ENCODE results near the gene ERGIC1.

Gene ERGIC1

DNA sequence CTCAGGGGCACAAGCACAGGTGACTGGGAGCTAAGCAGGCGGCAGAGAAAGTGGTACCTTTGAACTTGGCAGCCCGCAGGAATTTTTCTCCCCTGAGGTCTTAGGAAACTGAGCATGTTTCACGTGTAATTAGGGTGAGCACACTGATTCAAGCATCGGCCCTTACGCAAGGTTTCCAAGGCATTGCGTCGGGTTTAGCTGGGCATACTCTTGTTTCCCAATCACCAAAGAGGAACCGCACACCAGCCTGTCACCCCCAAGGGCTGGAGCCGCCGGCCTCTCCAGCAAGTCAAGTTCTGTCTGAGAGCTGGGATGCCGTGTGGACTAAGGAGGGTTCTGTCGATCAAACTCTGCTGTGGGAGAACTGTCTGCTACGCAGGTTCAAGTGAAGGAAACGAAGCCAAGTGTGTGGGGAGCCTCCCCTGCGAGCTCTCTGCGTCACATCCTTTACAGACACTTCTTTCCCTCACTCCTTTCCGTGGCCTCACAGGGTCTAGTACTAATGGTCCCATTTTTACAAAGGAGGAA lies 53.0 kb downstream of the ERGIC1 start:
- ChIA-PET CTCF (no interaction called here), POLR2A (no interaction called here)
- DNase-seq (ENCODE audit: extremely low spot score): no peak
- TF ChIP-seq L3MBTL2 (conservative IDR thresholded peaks at IDR 0.05) (no peak), SUZ12 (IDR thresholded peaks at IDR 0.05) (no peak), SP1 (IDR thresholded peaks at IDR 0.05) (no peak), ELF4 (IDR thresholded peaks at IDR 0.05) (no peak), NFRKB (IDR thresholded peaks at IDR 0.05) (no peak), TARDBP (IDR thresholded peaks at IDR 0.05) (no peak), ZNF384 (IDR thresholded peaks at IDR 0.05) (no peak), CTBP1 (IDR thresholded peaks at IDR 0.05; ENCODE audit: borderline replicate concordance) (no peak), BHLHE40 (IDR thresholded peaks at IDR 0.05; ENCODE audit: borderline replicate concordance) (no peak), ARNT (IDR thresholded peaks at IDR 0.05) (no peak), FOXM1 (IDR thresholded peaks at IDR 0.05; ENCODE audit: borderline replicate concordance) (no peak)
- TF ChIP-seq, protein P1, sequence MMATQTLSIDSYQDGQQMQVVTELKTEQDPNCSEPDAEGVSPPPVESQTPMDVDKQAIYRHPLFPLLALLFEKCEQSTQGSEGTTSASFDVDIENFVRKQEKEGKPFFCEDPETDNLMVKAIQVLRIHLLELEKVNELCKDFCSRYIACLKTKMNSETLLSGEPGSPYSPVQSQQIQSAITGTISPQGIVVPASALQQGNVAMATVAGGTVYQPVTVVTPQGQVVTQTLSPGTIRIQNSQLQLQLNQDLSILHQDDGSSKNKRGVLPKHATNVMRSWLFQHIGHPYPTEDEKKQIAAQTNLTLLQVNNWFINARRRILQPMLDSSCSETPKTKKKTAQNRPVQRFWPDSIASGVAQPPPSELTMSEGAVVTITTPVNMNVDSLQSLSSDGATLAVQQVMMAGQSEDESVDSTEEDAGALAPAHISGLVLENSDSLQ (IDR thresholded peaks at IDR 0.05): no peak

DNA sequence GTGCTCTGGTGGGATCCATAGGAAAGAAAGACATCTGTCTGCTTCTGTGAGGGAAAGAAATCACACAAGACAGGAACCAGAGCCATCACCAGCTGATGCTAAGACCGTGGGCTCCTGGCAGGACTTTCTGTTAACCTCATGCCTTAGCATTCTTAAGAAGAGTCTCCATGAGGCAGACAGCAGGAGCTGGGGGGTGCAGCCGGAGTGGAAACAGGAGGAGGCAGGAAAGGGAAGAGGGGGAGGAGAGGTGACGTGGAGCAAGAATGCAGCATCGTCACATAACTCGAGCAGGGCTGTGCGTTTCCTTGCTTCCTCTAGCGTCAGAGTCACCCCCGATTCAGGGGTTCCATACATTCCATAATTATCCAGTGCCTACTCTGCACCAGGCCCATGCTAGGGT lies 53.6 kb downstream of the ERGIC1 start:
- ChIA-PET CTCF (no interaction called here), POLR2A (no interaction called here)
- no peak for DNase-seq (ENCODE audit: extremely low spot score)
- TF ChIP-seq L3MBTL2 (conservative IDR thresholded peaks at IDR 0.05): no peak
- no peak for TF ChIP-seq NFRKB (IDR thresholded peaks at IDR 0.05)
- no peak for TF ChIP-seq ELF4 (IDR thresholded peaks at IDR 0.05)
- no peak for TF ChIP-seq FOXA1 (IDR thresholded peaks at IDR 0.05)

DNA sequence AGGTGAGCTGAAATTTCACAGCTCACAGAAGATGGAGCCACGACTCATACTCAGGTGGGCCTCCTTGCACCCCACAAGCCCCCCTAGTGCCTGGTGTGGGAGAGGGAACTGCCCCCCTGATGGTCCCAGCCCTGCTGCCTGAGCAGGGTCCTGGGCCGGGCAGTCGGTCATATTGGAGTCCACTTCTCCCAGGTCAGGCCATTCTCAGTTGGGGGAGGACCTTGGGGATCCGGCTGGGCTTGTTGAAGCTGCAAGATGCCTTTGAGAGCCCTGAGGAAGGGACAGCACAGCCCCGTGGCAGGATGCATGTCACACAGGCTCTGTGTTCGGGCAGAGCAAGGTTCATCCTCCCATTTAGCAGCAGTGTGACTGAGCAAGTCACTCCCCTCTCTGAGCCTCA lies 56.6 kb downstream of the ERGIC1 start:
- ChIA-PET CTCF (interaction anchor here (0.6 kb wide), 1 partner anchor 191 kb away, joined by 3 read pairs; no protein-coding TSS in a partner anchor), POLR2A (no interaction called here)
- TF ChIP-seq ELF4 (IDR thresholded peaks at IDR 0.05) (no peak), ARNT (IDR thresholded peaks at IDR 0.05) (no peak), HDGF (IDR thresholded peaks at IDR 0.05; ENCODE audit: borderline replicate concordance) (no peak), L3MBTL2 (conservative IDR thresholded peaks at IDR 0.05) (no peak), BHLHE40 (IDR thresholded peaks at IDR 0.05; ENCODE audit: borderline replicate concordance) (no peak), CTBP1 (IDR thresholded peaks at IDR 0.05; ENCODE audit: borderline replicate concordance) (no peak), FOXA1 (IDR thresholded peaks at IDR 0.05) (no peak), LEF1 (IDR thresholded peaks at IDR 0.05; ENCODE audit: borderline replicate concordance) (no peak), SUZ12 (IDR thresholded peaks at IDR 0.05) (no peak), FOXK2 (IDR thresholded peaks at IDR 0.05) (no peak), ZNF384 (IDR thresholded peaks at IDR 0.05) (no peak), TARDBP (IDR thresholded peaks at IDR 0.05) (no peak), SP1 (IDR thresholded peaks at IDR 0.05) (no peak), FOXM1 (IDR thresholded peaks at IDR 0.05; ENCODE audit: borderline replicate concordance) (no peak)
- TF ChIP-seq, protein P1 (IDR thresholded peaks at IDR 0.05): no peak
- no peak for DNase-seq (ENCODE audit: extremely low spot score)

DNA sequence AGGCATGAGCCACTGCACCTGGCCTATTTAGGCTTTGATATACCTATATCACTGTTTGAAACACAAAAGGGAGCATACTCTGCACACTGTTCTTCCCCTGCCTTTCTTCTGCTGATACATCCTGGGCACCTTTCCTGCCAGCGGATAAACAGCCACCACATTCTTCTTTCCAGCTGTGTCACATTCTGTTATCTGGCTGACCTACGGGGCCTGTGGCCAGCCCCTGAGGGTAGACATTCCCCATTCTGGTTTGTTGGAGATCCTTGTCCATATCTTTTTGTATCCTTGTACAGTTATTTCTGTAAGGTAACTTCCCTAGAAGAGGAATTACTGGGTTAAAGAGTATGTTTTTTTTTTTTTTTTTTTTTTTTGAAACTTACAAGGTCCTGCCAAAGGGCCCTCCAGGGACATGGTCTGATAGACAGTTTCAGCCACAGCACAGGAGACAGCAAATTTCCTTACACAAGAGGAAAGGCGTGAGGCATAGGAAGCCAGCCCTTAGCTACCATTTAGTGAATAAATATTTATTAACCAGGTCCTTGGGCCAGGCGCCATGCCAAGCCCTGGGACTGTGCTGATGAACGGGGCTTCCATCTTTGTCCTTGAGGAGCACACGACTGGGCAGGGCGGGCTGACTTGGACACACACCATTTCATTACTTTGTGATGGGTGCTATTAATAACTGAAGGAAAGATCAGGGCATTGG lies 57.8 kb downstream of the ERGIC1 start:
- TF ChIP-seq FOXM1 (IDR thresholded peaks at IDR 0.05; ENCODE audit: borderline replicate concordance) (no peak), ELF4 (IDR thresholded peaks at IDR 0.05) (no peak), SUZ12 (IDR thresholded peaks at IDR 0.05) (no peak), FOXA1 (IDR thresholded peaks at IDR 0.05) (no peak), ZNF384 (IDR thresholded peaks at IDR 0.05) (no peak), ARNT (IDR thresholded peaks at IDR 0.05) (no peak), CTBP1 (IDR thresholded peaks at IDR 0.05; ENCODE audit: borderline replicate concordance) (no peak), BHLHE40 (IDR thresholded peaks at IDR 0.05; ENCODE audit: borderline replicate concordance) (no peak), NFRKB (IDR thresholded peaks at IDR 0.05) (no peak), TARDBP (IDR thresholded peaks at IDR 0.05) (no peak), LEF1 (IDR thresholded peaks at IDR 0.05; ENCODE audit: borderline replicate concordance) (no peak)
- ChIA-PET CTCF (interaction anchor here (0.7 kb wide), 2 partner anchors 37 to 177 kb away, joined by 3 to 4 read pairs; no protein-coding TSS in a partner anchor), POLR2A (no interaction called here)
- no peak for DNase-seq (ENCODE audit: extremely low spot score)

DNA sequence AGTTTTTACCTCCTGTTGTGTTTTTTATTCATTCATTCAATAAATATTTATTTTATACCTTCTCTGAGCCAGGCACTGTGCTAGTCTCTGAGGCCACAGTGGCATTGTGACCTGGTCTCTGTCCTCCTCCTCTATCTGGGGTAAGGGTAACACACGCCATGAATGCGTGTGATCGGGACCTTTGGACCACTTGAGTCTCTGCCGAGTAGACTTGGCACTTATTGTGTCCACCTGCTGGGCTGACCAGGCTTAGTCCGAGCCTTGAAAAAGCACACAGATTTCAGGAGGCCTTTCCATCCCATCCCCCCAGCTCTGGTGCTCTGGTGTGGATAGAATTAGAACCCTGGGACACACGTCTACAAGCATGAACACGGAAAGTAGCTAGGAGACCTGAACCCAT lies 58.7 kb downstream of the ERGIC1 start:
- ChIA-PET POLR2A (no interaction called here), CTCF (no interaction called here)
- TF ChIP-seq, protein P1 (IDR thresholded peaks at IDR 0.05): no peak
- TF ChIP-seq TARDBP (IDR thresholded peaks at IDR 0.05): no peak
- TF ChIP-seq ZNF384 (IDR thresholded peaks at IDR 0.05): no peak
- TF ChIP-seq NFRKB (IDR thresholded peaks at IDR 0.05): no peak
- no peak for TF ChIP-seq HDGF (IDR thresholded peaks at IDR 0.05; ENCODE audit: borderline replicate concordance)
- DNase-seq (ENCODE audit: extremely low spot score): no peak

DNA sequence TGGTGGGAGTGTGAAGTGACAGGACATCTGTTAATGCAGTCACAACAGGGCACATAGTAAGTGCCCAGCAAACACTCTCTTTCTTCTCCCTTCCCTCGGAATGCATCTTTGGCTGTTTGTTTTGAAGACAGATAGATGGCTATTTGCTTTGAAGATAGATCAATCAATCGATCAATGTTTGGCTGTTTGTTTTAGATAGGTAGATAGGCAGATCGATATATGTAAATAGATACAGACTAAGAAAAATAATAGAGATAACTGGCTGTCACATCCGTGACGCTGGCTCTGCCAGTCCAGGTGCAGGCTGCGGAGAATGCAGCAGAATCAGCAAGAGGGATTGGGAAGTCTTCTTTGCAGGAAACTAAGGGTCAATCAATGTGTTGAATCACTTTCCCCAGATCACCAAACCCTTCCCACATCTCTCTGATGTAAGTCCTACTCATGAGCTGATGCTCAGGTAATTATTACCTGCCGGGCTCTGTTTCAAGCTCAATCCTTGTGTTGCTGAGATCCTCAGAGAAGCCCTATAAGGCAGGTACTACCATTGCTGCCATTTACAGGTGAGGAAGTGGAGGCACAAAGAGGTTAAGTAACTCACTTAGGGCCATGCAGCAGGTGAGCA lies 60.8 kb downstream of the ERGIC1 start:
- POLR2A ChIA-PET: interaction anchor here (1.1 kb wide), 1 partner anchor 124 kb away, joined by 3 read pairs; the partner anchor contains the start of gene DUSP1
- CTCF ChIA-PET: interaction anchor here (0.6 to 0.9 kb wide), 2 partner anchors 180 to 1822 kb away, joined by 3 read pairs; no protein-coding TSS in a partner anchor

More for the DNA sequence above, 60.8 kb downstream of the ERGIC1 start:
- TF ChIP-seq L3MBTL2 (conservative IDR thresholded peaks at IDR 0.05): no peak
- no peak for TF ChIP-seq ZNF384 (IDR thresholded peaks at IDR 0.05)
- TF ChIP-seq HDGF (IDR thresholded peaks at IDR 0.05; ENCODE audit: borderline replicate concordance): no peak
- TF ChIP-seq NFRKB (IDR thresholded peaks at IDR 0.05): no peak
- TF ChIP-seq ARNT (IDR thresholded peaks at IDR 0.05): no peak
- no peak for TF ChIP-seq FOXA1 (IDR thresholded peaks at IDR 0.05)
- no peak for TF ChIP-seq ELF4 (IDR thresholded peaks at IDR 0.05)
- no peak for TF ChIP-seq SP1 (IDR thresholded peaks at IDR 0.05)
- TF ChIP-seq CTBP1 (IDR thresholded peaks at IDR 0.05; ENCODE audit: borderline replicate concordance): no peak
- TF ChIP-seq BHLHE40 (IDR thresholded peaks at IDR 0.05; ENCODE audit: borderline replicate concordance): no peak
- no peak for TF ChIP-seq TARDBP (IDR thresholded peaks at IDR 0.05)
- TF ChIP-seq SUZ12 (IDR thresholded peaks at IDR 0.05): no peak
- TF ChIP-seq, protein P1 (IDR thresholded peaks at IDR 0.05): no peak
- no peak for TF ChIP-seq FOXM1 (IDR thresholded peaks at IDR 0.05; ENCODE audit: borderline replicate concordance)
- no peak for TF ChIP-seq LEF1 (IDR thresholded peaks at IDR 0.05; ENCODE audit: borderline replicate concordance)
- no peak for TF ChIP-seq FOXK2 (IDR thresholded peaks at IDR 0.05)
- no peak for DNase-seq (ENCODE audit: extremely low spot score)

Measured in HEK293T (cell line).